ENCODE measurements around the gene CDH11.

The CDH11 gene

GRCh38 chr16:64977206-64977920 is 144.5 kb downstream of the CDH11 start:
- H3K79me2 ChIP-seq (ENCODE audit: low read length), result no peaks in the 10 kb centered on the region

DNA sequence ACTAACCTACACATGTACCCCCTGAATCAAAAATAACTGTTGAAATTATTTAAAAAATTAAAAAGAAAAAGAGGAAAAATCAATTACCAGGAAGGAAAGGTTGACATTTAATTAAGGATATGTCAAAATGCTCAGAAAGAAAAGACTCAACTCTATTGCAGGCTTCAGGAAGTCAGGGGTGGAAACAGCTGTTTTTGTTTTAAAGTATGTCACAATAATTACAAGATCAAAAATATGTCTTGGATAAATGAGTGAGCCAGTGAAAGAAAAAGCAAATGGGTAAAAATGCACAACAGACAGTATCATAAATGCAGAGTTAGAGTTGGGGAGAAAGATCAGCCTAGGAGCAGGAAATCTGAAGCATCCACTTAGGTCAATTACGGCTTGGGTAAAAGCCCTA is 146.0 kb downstream of the CDH11 start:
- H3K9me3 ChIP-seq (replicated peaks; ENCODE audit: insufficient read depth, low read length), result no peaks in the 10 kb centered on the region
- H3K27ac ChIP-seq (ENCODE audit: low read length), result no peak overlapping the region
- H3F3A ChIP-seq (ENCODE audit: insufficient read depth, low read length), result no peaks in the 10 kb centered on the region
- H4K20me1 ChIP-seq (ENCODE audit: insufficient read depth, low read length), result no peaks in the 10 kb centered on the region
- H3K4me2 ChIP-seq (ENCODE audit: low read depth, low read length), result no peak overlapping the region
- H3K36me3 ChIP-seq (replicated peaks; ENCODE audit: insufficient read depth, low read length), result no peaks in the 10 kb centered on the region
- no peak overlapping the region for H3K4me3 ChIP-seq (ENCODE audit: low read length)
- H3K4me1 ChIP-seq (ENCODE audit: low read length), result no peaks in the 10 kb centered on the region
- no peaks in the 10 kb centered on the region for H3K27me3 ChIP-seq (replicated peaks; ENCODE audit: insufficient read depth, low read length)
- no peak overlapping the region for H2AFZ ChIP-seq (ENCODE audit: low read length)
- H3K9ac ChIP-seq (ENCODE audit: low read length), result no peak overlapping the region
- TF ChIP-seq EZH2 (optimal IDR thresholded peaks at IDR 0.05; ENCODE audit: low read depth, low read length), result no peak
- no peaks in the 10 kb centered on the region for H3K79me2 ChIP-seq (ENCODE audit: low read length)
- DNase-seq, result no peak
- no peaks in the 10 kb centered on the region for H3K9me2 ChIP-seq (replicated peaks; ENCODE audit: insufficient read depth, low read length)

More at GRCh38 chr16:64977206-64977920, 144.5 kb downstream of the CDH11 start:
- Histone ChIP-seq H3K36me3 (replicated peaks; ENCODE audit: insufficient read depth, low read length) (no peaks in the 10 kb centered on the region), H3K4me1 (ENCODE audit: low read length) (no peaks in the 10 kb centered on the region), H3K9ac (ENCODE audit: low read length) (no peak overlapping the region), H3K27me3 (replicated peaks; ENCODE audit: insufficient read depth, low read length) (no peaks in the 10 kb centered on the region), H3F3A (ENCODE audit: insufficient read depth, low read length) (no peaks in the 10 kb centered on the region), H3K9me2 (replicated peaks; ENCODE audit: insufficient read depth, low read length) (no peaks in the 10 kb centered on the region), H3K27ac (ENCODE audit: low read length) (no peak overlapping the region), H3K4me3 (ENCODE audit: low read length) (no peak overlapping the region), H2AFZ (ENCODE audit: low read length) (no peak overlapping the region), H3K4me2 (ENCODE audit: low read depth, low read length) (no peak overlapping the region), H4K20me1 (ENCODE audit: insufficient read depth, low read length) (no peaks in the 10 kb centered on the region), H3K9me3 (replicated peaks; ENCODE audit: insufficient read depth, low read length) (no peaks in the 10 kb centered on the region)
- no peak for DNase-seq
- TF ChIP-seq CTCF (IDR thresholded peaks at IDR 0.05; ENCODE audit: low read length), result no peak
- no peak for TF ChIP-seq EZH2phosphoT487 (IDR thresholded peaks at IDR 0.05; ENCODE audit: low read length)
- no peak for TF ChIP-seq EZH2 (optimal IDR thresholded peaks at IDR 0.05; ENCODE audit: low read depth, low read length)

GRCh38 chr16:64974381-64974780 is 147.5 kb downstream of the CDH11 start:
- Histone ChIP-seq H3K36me3 (replicated peaks; ENCODE audit: insufficient read depth, low read length) (no peaks in the 10 kb centered on the region), H3K9me2 (replicated peaks; ENCODE audit: insufficient read depth, low read length) (no peaks in the 10 kb centered on the region), H3K9me3 (replicated peaks; ENCODE audit: insufficient read depth, low read length) (no peaks in the 10 kb centered on the region), H3K4me2 (ENCODE audit: low read depth, low read length) (no peak overlapping the region), H3K27ac (ENCODE audit: low read length) (no peak overlapping the region), H4K20me1 (ENCODE audit: insufficient read depth, low read length) (no peaks in the 10 kb centered on the region), H3K4me3 (ENCODE audit: low read length) (no peak overlapping the region), H3K9ac (ENCODE audit: low read length) (no peak overlapping the region), H2AFZ (ENCODE audit: low read length) (no peak overlapping the region), H3K4me1 (ENCODE audit: low read length) (no peaks in the 10 kb centered on the region), H3K79me2 (ENCODE audit: low read length) (no peaks in the 10 kb centered on the region), H3F3A (ENCODE audit: insufficient read depth, low read length) (no peaks in the 10 kb centered on the region), H3K27me3 (replicated peaks; ENCODE audit: insufficient read depth, low read length) (no peaks in the 10 kb centered on the region)
- no peak for DNase-seq
- TF ChIP-seq EZH2 (optimal IDR thresholded peaks at IDR 0.05; ENCODE audit: low read depth, low read length) (no peak), CTCF (IDR thresholded peaks at IDR 0.05; ENCODE audit: low read length) (no peak), EZH2phosphoT487 (IDR thresholded peaks at IDR 0.05; ENCODE audit: low read length) (no peak)

GRCh38 chr16:64973171-64973570 is 148.7 kb downstream of the CDH11 start:
- Histone ChIP-seq H3K9me3 (replicated peaks; ENCODE audit: insufficient read depth, low read length) (no peaks in the 10 kb centered on the region), H3K27me3 (replicated peaks; ENCODE audit: insufficient read depth, low read length) (no peaks in the 10 kb centered on the region), H3K27ac (ENCODE audit: low read length) (no peak overlapping the region), H3K79me2 (ENCODE audit: low read length) (no peaks in the 10 kb centered on the region), H3K4me3 (ENCODE audit: low read length) (no peak overlapping the region), H4K20me1 (ENCODE audit: insufficient read depth, low read length) (no peaks in the 10 kb centered on the region), H3K36me3 (replicated peaks; ENCODE audit: insufficient read depth, low read length) (no peaks in the 10 kb centered on the region), H3K9ac (ENCODE audit: low read length) (no peak overlapping the region), H3K4me2 (ENCODE audit: low read depth, low read length) (no peak overlapping the region), H3F3A (ENCODE audit: insufficient read depth, low read length) (no peaks in the 10 kb centered on the region), H3K4me1 (ENCODE audit: low read length) (no peaks in the 10 kb centered on the region), H3K9me2 (replicated peaks; ENCODE audit: insufficient read depth, low read length) (no peaks in the 10 kb centered on the region), H2AFZ (ENCODE audit: low read length) (no peak overlapping the region)
- no peak for DNase-seq
- TF ChIP-seq EZH2phosphoT487 (IDR thresholded peaks at IDR 0.05; ENCODE audit: low read length) (no peak), CTCF (IDR thresholded peaks at IDR 0.05; ENCODE audit: low read length) (no peak), EZH2 (optimal IDR thresholded peaks at IDR 0.05; ENCODE audit: low read depth, low read length) (no peak)
